ENCODE measurements around the gene DMD.

GRCh38 chrX:32448945-32449344, 762.4 kb downstream of the DMD start:
- no peak for TF ChIP-seq CTCF (IDR thresholded peaks at IDR 0.05; ENCODE audit: insufficient read depth, low read depth, low read length)
- TF ChIP-seq EZH2 (IDR thresholded peaks at IDR 0.05; ENCODE audit: insufficient read depth, low read length) = no peak

Measured in astrocyte (in vitro differentiated cells and primary cell).